Activated CD4-positive, alpha-beta T cell treated with anti-CD3 and anti-CD28 coated beads, Interleukin-2, amount 50 U/mL, for 48 hours (primary cell): ENCODE data around the gene BATF.
A peak's percentile ranks its signal among the peaks of the same experiment; 100 is the strongest.
"Not testable (repeated sequence)": the region's sequence is repeated elsewhere in the genome, so short reads cannot be mapped to it uniquely, and the experiment has no call there.

ENCODE experiments used
- DNase-seq, 2 experiments: peaks; one replicate each; pipeline ENCODE4 v3.0.0-alpha.2; 2020

BATF gene, protein sequence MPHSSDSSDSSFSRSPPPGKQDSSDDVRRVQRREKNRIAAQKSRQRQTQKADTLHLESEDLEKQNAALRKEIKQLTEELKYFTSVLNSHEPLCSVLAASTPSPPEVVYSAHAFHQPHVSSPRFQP

DNA sequence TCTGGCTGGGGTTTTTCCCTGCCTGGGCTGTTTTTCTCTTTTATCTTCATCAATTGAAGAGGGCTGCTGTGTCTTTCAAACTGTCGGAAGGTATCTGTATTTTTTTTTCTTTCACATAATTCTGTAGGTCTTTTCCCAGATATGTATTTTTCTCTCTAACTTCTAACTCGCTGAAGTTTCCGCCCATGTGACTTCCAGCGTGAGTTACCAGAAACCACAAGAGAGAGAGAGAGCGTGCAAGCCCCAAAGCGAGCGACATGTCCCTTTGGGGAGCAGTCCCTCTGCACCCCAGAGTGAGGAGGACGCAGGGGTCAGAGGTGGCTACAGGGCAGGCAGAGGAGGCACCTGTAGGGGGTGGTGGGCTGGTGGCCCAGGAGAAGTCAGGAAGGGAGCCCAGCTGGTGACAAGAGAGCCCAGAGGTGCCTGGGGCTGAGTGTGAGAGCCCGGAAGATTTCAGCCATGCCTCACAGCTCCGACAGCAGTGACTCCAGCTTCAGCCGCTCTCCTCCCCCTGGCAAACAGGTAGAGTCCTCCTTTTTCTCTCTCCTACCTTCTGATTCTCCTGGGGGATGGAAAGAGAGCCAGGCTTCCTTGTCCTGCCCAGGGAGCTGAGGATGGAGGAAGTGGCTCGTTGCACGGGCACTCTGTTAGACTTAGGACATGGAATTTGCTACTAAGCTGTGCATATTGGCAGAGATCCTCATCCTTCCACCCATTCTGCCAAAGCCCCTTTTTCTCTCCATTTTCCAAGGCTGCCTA lies at the start of gene BATF:
TSS of gene BATF (plus strand) at position 246 of the 759 bp plus-strand sequence. CDS start at position 460, 214 bp downstream.
- DNase-seq = peak; percentile 73 to 78

DNA sequence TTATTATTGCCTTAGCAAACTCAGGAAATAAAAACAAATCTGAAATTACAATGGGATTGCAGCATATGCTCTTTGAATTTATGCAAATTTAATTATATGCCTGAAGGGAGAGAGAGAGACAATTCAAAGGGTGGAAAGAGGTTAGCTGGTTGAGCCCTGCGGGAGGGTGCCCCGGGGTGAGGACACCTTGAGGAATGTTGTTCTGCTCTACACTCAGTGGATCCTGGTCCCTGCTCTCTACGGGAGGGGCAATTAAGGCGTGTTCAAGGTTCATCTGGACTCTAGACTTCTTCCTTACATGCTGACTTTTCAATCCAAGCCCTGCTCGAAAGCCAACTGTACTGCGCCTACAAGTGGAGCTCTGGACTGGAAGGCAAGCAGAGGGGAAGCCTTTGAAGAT lies 48.1 kb upstream of the BATF start:
- DNase-seq = not testable (repeated sequence)

DNA sequence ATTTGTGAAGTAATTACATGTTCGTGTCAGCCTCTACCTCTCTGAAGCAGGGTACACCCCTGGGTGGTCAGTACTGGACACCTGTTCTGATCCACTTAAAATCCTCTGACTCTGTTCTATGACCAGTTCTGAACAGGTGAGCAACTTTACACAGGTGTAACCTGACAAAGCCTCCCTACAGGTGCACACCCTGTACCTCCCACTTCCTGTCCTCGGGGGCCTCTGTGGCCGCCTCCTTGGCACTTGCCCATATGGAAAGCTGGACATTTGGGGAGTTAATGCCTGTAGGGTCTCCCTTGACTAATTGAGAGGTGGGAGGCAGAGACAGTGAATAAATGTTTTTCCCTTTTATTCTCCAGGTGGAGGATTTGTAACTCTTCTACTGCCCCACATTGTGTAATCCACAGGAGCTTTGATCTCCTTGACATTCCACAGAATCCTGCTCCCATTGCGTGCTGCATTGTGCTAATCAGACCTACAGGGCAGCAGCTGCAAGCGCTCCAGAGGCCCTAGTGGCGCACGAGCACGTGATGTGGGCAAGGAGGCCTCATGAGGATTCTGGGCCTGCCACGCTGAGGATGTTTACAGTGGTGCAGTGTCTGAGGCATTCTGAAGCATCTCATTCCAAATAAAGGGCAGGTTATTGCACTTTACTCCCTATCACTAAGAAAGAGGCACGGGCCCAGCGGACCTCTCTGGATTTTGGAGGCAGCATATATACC lies 45.8 kb upstream of the BATF start:
- DNase-seq = no peak

DNA sequence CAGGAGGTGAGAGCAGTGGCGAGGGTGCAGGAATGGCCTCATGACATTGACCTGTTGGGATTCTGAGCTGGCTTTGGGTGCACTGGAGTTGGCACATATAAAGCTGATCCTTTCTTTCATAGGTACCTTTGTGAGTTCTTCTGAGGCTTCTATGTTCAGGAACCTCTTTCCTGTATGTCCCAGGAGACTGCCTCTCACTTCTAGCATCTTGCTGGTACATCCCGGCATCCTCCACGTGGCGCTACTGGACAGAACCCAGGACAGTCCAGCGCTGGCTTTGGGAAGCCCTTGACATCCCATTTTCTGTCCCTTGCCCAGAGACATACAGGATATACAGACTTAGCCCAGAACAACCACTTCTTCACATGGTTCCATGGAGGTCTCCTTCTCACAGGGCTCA lies 44.4 kb upstream of the BATF start:
- DNase-seq = no peak

DNA sequence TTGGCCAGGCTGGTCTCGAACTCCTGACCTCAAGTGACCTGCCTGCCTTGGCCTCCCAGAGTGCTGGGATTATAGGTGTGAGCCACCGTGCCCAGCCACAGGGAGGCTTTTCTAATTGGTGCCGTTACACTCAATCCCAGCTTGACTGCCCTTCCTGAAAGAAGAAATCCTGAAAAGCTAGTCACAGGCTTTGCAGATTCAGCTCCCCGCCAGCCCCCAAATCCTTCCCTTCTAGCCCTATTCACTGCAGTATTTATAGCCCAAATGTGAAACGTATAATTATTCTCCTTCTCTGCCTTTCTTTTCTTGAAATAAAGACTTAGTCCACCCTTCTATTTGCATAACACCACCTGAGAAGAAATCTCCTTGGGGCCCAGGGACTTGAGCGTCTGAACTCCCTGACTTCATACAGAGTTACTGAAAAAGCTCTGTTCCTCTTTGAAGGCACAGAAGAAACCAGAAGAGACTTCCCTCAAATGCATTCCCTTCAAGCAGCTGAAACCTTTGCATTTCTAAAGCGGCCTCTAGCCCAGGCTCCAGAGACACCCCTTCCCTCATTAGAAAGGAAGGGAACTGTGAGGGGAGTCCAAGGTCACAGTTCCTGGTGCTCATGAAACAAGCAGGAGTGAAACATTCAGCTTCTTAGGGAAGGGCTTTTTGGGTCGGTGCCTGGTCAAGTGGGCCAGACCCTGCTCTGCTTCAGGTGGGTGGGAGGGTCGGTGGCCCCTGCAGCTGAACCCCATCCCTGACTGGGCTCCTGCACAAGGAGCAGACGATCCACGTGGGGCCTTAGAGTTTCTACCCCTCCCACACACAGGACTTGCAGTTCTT lies 42.3 kb upstream of the BATF start:
- no peak for DNase-seq

DNA sequence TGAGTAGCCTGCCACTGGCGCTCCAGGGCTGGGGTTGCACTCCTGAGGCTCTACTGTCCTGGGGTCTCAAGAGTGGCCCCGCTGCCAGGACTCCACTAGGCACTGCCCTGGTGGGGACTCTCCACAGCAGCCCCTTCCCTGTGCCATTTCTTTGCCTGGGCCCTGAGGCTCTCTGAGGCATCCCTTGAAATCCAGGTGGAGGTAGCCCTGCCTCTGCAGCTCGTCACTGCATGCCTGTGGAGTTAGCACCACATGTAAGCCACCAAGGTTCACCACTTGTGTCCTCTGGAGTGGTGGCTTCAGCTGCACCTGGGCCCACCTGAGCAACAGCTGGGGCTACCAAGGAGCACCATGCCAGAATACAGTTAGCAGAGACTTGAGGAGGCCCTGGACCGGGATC lies 39.9 kb upstream of the BATF start:
- DNase-seq = no peak

DNA sequence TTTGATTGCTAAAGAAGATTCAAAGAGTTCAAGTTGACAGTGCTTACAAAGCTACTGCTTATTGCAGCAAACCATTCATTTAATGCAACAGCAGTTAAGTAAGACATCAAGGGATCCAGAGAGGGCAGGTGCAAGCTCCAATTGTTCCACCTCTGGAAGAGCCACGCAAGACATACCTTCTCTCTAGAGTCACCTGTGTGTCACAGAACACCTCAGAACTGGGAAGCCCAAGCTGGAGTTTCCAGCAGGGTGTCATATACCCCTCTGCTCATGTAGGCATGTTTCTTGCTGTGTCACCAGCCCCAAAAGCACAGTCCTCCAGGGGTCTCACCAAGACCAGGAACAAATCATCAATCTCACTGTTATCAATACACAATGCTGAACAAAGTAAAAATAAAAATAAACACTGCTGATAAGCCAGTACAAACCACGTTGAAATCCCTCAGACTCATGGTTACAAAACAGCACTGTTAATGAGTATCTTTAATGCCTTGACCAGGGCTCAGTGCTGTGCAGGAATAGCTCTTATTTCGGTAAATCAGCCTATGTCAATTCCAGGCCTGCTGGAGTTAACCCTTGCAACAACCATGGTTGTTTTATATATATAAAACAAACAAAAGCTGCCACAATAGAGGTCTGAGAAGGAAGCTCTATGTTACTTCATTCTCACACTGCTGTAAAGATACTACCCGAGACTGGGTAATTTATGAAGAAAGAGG lies 37.4 kb upstream of the BATF start:
- DNase-seq = no peak

DNA sequence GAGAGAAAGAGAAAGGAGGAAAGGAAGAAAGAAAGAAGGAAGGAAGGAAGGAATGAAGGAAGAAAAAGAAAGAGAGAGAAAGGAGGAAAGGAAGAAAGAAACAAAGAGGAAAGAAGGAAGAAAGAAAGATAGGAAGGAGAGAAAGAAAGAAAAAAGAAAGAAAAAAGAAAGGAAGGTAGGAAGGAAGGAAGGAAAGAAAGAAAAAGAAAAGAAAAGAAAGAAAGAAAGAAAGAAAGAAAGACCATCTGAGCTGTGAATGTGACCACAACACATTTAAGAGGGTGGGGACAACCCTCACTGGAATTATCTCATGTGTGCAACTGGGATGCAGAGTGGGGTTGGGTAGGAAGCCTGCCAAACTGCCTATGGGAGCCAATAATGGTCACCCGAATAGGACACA lies 36.0 kb upstream of the BATF start:
- no peak for DNase-seq

DNA sequence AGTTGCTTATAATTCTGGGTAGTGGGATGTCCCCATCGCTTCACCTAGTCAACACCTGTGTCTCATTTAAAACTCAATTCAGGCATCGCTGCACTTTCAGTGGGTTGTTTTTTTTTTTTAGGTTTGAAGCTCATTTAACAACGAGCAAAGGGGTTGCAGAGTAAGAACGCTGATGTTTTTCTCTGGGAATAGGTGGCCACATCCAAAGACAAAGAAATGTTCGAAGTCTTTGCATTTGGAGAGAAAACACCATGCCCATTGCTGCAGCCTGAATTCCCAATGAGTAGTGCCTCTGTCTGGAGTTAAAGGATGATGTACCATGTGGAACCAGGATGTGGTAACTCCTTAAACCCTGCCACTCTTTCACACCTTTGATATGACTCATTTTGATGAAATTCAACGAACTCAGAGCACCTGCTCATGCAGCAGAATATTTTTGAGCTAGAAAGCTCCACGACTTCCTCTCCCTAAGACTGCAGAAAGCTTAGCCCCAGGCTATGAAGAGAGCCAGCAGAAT lies 35.1 kb upstream of the BATF start:
- DNase-seq = no peak

DNA sequence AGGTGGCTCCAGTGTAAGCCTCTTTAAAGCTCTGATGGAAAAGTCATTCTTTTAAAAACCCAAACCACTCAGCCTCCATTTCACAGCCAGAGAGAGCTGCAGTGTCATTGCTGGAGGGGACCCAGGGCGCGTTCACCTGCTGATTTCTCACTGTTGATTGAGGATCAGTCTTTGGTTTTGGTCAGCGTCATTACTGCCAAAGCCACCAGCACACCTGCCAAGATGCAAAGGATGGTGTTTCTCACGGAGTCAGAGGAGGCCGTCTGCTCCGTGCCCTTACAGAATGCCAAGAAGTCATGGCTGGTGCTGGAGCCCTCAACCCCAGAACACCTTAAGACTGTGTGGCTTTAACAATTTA lies 32.8 kb upstream of the BATF start:
- no peak for DNase-seq

DNA sequence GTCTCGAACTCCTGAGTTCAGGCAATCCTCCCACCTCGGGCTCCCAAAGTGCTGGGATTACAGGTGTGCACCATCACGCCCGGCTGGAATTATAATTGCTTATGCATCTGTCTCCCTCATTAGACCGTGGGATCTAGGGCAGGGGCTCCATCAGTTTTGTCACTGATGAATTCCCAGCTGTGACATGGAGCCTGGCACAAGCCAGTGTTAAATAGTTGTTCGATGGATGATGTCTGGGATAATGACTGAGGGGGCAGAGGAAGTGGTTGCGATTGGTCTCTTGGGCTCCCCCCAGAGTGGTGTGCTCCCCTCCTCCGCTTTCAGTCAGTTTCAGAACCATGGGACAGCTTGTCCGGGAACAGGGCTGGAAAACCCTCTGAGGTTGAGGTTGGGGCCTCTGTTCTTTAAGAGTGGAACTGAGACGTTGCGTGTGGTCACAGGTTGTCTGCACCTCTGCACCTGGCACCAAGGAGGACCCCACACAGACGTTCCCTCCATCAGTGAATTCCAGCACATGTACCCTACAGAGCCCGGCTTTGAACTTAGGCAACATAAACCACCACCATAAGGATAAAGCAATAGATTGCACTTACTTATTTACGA lies 30.8 kb upstream of the BATF start:
- DNase-seq = no peak

DNA sequence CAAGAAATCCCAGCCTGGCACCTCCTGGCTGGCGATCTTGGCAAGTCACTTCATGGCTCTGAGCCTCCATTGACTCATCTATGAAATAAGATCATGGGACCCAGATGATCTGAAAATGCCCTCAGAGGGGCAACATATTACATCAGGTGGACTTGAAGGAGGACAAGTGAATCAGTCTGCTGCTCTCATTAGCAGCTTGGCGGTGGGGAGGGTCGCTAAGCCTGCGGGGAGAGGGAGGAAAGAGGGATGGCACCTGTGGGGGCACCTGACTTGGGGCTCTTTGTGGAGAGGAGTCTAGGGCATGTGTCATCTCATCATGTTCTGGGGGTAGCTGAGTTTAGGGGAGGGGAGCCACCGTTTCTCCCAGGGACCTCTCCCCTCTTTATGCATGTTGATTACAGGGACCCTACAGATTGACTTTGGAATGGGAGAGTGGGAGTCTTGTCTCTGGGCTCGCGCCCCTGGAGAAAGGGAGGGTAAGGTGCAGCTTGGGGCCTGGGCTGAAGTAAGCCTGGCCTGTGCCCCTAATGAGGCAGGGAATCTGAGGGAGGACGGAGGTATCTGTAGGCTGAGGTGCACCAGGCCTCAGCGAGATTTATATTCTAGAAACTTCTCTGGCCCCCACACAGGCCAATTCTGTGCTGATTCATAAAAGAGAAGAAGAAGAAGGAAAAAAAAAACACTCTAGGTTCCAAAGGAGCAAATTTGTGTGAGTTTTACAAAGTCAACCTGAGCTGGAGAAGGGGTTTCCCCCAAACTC lies 29.3 kb upstream of the BATF start:
- no peak for DNase-seq

DNA sequence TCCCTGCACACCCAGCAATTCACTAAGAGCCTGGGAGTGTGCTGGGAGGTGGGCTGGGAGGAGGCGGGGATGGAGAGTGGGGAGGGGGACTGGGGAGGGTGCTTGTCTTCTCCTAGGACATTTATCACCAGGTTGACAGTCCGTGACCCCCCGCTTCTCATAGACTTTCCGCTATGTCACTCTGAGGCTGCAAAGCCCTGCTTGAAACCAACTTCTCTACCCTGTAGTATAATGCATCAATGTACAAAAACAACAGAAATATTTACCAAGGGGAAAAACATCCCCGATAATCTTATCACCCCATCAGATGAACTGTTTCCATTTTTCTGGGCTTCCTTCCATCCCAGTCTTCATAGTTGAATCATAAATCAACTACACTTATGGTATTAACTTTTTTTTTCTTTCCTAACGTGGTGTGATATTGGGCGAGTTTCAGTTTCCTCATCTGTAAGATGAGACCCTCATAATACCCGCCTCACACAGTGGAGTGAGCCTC lies 28.6 kb upstream of the BATF start:
- DNase-seq = peak in 1 of 2 experiments; percentile 35

DNA sequence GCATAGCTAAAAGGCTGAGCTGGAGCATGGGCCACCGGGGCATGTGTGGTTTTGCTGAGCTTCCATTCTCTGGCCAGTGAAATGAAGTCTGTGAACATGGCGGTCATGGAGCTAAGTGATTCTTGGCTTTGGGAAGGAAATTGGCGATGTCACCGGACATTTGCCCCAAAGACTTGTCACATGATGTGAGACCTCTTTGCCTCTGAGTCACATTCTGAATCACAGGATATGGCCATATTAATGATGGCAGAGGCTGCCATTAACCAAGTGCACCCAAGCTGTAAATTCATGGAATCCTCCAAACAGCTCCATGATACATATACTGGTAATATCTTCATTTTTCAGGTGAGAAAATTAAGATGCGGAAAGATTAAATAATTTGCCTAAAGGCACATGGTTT lies 27.4 kb upstream of the BATF start:
- DNase-seq = no peak

DNA sequence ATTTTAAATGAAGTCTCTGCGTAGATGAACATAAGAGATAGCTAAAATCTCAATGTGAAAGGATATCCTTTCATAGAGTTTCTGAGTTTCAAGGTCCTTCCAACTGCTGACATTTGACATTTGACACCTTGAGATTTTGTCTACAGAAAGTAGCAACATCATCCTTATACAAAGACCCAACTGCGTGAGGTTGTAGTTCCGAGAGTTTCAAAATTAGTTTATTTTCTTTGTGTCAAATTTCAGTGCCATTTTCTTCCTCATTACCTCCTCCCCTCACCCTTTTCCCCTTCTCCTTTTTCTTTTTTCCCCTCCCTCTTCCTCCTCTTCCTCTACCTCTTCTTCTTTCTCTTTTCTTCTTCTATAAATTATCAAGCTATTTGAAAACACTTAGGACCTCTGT lies 26.9 kb upstream of the BATF start:
- no peak for DNase-seq

DNA sequence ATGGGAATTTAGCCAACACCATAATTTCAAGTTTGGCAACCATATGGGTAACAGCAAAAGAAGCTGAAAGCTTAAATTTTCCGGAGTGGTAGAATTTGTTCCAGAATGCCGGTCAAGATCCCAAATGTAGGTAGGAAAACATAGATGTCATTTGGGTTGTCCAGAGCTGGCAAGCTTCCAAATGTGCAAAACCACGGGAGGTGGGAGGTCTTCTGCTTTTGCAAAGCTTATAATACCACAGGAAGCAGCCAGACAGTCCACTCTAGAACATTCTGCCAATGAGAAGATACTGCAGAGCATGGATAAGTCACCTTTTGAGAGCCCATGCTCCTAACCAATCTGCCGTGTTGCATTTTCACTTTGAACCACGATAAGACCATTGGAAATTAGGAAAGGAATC lies 26.4 kb upstream of the BATF start:
- DNase-seq = no peak

DNA sequence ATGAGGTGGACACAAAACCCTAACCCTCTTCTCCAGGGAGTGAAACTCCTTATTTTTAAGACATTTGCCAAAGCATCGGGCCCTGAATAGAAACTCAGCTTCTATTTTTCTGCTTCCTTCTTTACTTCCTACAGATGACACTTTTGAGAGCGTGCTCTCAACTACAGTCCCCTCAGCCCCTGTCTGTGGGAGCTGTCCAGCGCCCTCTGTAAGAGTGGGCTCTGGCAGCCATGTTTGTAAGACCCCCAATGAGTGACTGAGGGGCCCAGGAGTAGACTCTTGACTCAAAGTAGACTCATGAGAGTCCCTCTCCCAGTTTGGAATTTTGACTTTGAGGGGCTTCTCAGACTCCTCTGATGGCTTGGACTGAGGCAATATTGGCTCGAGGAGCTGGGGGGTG lies 25.5 kb upstream of the BATF start:
- no peak for DNase-seq

DNA sequence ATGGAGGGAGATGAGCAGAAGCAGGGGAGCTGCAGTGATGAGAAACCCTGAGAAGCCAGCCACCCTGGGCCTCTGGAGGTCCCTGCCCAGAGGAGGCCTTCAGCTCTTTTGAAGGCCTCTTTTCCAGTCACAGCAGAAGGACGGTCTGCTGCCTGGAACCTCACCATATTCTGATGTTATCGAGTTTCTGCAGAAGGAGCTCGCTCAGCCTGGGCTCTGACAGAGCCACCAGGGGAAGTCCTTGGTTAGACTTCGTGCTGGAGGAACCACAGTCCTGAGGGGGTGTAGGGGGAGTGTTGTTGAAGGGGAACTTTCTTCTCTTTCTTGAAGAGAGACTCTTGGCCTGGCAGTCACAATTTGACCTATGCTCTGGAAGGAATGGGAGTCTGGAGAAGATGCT lies 25.1 kb upstream of the BATF start:
- peak; percentile 48 to 61 for DNase-seq

DNA sequence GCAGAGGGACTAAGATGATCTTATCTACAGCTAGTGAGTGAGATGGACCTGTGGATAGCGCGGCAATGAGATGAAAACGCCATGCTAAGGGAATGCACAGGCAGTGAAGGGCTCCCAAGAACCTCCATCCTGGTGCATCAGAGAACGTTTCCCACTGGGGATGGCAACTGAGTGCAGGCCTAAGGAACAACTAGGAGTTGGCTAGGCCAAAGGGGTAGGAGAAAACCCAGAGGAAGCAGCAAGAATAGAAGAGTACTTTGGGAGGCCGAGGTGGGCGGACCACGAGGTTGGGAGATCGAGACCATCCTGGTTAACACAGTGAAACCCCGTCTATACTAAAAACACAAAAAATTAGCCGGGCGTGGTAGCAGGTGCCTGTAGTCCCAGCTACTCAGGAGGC lies 24.6 kb upstream of the BATF start:
- no peak for DNase-seq

DNA sequence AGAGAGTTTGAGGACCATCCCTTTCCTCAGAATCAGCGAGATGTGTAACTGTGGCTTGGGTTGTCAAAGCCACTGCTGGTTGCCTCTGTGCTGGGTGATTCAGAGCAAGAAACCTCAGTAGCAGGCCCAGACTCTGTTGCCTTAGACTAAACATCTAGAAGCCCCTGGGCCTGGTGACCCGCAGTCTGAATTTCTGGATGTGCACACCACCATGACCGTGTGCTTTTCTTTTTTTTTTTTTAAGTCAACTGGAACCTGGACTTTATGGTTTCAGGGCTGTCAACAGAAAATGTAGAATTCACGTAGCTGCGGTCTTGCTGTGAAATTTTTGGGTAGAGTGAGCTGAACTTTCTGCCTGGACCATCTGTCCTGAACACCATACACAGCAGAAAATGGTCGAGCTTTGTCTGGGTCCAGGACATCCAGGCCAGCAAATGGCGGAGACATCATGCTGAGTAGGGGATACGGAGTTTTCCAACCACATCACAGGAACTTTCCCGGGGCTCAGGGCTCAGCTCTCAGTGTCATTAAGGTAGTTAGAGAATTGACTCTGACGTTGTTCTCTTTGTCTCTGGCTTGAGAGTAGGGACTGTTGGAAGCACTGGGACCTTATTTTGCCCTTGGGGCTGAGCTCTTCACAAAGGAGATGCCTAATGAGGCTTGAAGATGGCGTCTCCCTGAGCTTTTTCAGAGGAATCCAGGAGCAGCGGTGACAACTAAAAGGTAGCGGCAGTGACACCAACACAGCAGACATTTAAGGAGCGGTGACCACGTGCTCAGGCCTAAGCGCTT lies 23.0 kb upstream of the BATF start:
- DNase-seq = no peak
